Astrocyte of the spinal cord (primary cell): ENCODE data around the gene NME7.

Experiments used
- DNase-seq: peaks from one replicate; pipeline ENCODE4 v3.0.0; 2011; ENCODE audit warnings: low read depth, low spot score
- H3K4me3 ChIP-seq: 2 replicates; pipeline ENCODE4 v1.5.1; 2011; ENCODE audit warnings: low read depth, mild to moderate bottlenecking, low read length, moderate library complexity
- CTCF ChIP-seq: IDR thresholded peaks from 2 replicates; pipeline ENCODE4 v1.5.1; 2012; ENCODE audit warnings: low read depth, mild to moderate bottlenecking, low read length, inconsistent platforms
- in situ Hi-C: cut with HindIII; loops from 2 replicates; pipeline ENCODE4 v1.10.0; 2017; ENCODE audit warnings: low sequenced_read_pairs

NME7 gene

GRCh38 chr1:169329383-169329782 is 38.2 kb downstream of the NME7 start:
- in situ Hi-C loops, result no loop called here
- DNase-seq, result no peak
- TF ChIP-seq CTCF, result no peak
- H3K4me3 ChIP-seq, result no peak overlapping the region

GRCh38 chr1:169327875-169328274 is 39.7 kb downstream of the NME7 start:
- no peak overlapping the region for H3K4me3 ChIP-seq
- in situ Hi-C loops, result no loop called here
- DNase-seq, result no peak
- no peak for TF ChIP-seq CTCF

GRCh38 chr1:169326956-169327268 is 40.7 kb downstream of the NME7 start:
- DNase-seq, result peak; percentile 53
- no peak overlapping the region for H3K4me3 ChIP-seq
- TF ChIP-seq CTCF, result no peak
- in situ Hi-C loops, result no loop called here

- H3K4me3 ChIP-seq, result no peak overlapping the region
- no peak for DNase-seq
- TF ChIP-seq CTCF, result no peak
- in situ Hi-C loops, result no loop called here
These were observed 41.2 kb downstream of the NME7 start for GRCh38 chr1:169326261-169326955.

GRCh38 chr1:169325117-169325516 is 42.5 kb downstream of the NME7 start:
- DNase-seq, result no peak
- H3K4me3 ChIP-seq, result no peak overlapping the region
- in situ Hi-C loops, result no loop called here
- TF ChIP-seq CTCF, result no peak

- H3K4me3 ChIP-seq, result no peak overlapping the region
- in situ Hi-C loops, result no loop called here
- no peak for DNase-seq
- TF ChIP-seq CTCF, result no peak
These were observed 45.5 kb downstream of the NME7 start for GRCh38 chr1:169322138-169322537.

GRCh38 chr1:169321539-169321938 is 46.1 kb downstream of the NME7 start:
- in situ Hi-C loops, result no loop called here
- TF ChIP-seq CTCF, result no peak
- H3K4me3 ChIP-seq, result no peak overlapping the region
- DNase-seq, result peak; percentile 44
